Subcutaneous adipose tissue (tissue), 4 donors: ENCODE results near the gene MBNL2. TPM values are rescaled to one million over a fixed set of nuclear protein-coding genes. Genes with fewer than 3 reads are reported as not detected.

Experiments
- CTCF ChIP-seq: fragments of 450-650 bp; IDR thresholded peaks from one replicate; pipeline ENCODE4 v1.5.1; 2016; ENCODE audit warnings: low read depth, mild to moderate bottlenecking, control low read depth, antibody characterized with exemption, moderate library complexity
- total RNA-seq, 4 donors: library from RNA; depleted of rRNA; stranded (reverse); fragments of >200 nt; gene quantifications; one replicate each; pipeline ENCODE4 v1.1.0, GENCODE V29; 2016

The MBNL2 gene, protein sequence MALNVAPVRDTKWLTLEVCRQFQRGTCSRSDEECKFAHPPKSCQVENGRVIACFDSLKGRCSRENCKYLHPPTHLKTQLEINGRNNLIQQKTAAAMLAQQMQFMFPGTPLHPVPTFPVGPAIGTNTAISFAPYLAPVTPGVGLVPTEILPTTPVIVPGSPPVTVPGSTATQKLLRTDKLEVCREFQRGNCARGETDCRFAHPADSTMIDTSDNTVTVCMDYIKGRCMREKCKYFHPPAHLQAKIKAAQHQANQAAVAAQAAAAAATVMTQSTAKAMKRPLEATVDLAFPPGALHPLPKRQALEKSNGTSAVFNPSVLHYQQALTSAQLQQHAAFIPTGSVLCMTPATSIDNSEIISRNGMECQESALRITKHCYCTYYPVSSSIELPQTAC
- 100 to 1,000 TPM in 1 of 4 donors, 10 to 100 TPM in 3; 83.9 to 141 (median 91.2) TPM for total RNA-seq

DNA sequence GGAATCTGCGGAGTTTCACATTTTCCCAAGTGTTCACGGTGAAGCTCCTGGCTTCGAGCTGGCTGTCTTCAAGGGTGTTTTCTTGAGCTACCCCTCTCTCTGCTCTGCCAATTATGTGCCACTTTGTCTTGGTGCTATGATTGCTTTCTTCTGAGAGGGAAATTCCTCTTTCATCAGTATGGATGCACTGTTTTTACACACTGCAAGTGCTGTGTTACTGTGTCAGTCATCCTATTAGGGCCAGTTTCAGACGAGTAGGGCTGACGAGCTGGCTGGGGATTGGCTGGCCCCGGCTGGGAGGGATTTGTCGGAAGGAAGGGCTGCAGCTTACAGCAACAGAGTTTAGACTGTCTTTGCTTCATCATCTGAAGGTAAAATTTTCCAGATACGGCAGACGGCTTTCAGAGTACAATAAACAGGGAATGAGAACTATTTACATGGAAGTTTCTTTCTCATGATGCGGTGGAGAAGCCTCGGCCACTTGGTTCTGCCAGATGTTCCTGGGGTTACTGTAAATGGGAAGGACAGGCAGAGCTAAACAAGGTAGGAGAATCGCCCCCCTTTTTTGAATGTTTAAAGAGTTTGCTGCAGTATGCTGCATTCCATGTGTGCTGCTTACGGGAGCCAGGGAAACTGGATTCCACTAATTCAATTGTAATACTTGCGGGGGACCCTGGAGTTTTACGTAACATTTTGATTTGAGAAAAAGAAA lies at the start of gene MBNL2:
Gene MBNL2, plus strand, starts transcription at position 345 of the 712 bp plus-strand sequence. CDS start 53,903 bp downstream, outside the sequence.
- TF ChIP-seq CTCF = no peak

- no peak for TF ChIP-seq CTCF
Observed at GRCh38 chr13:97174638-97175037, 47.5 kb upstream of the MBNL2 start.

- TF ChIP-seq CTCF = no peak
Observed at GRCh38 chr13:97175041-97175440, 47.1 kb upstream of the MBNL2 start.

DNA sequence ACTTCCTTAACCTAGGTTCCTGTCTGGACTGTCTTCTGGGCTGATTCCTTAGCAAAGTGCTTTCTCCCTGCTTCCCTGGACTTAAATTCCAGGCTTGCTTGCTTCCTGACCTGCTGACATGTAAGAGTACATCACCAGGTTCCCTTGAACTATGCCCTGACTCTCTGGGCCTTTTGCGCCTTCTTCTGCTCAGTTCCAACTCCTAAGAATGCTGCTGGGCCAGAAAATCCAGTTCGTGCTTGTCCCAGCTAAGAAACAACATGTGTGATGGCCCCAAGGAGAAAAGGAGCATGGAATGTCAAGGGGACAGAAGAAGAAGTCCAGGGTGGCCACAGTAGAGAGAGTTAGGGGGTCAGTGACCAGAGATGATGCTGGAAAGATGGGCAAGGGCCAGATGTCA lies 42.6 kb upstream of the MBNL2 start:
- no peak for TF ChIP-seq CTCF

- no peak for TF ChIP-seq CTCF
Observed at GRCh38 chr13:97182111-97182890, 39.8 kb upstream of the MBNL2 start.

DNA sequence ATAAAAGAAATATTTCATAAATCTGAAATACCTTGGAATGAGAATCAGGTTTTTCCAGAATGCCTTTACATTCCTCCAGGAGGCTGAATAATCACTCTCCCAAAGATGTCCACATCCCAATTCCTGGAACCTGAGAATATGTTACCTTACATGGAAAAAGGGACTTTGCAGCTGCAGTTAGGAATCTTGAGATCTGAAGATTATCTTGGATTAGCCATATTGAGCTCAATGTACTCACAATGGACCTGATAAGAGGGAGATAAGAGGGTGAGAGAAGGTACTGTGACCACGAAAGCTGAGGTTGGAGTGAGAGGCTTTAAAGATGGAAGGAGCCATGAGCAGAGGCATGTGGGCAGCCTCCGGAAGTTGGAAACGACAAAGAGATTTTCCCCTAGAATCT lies 36.8 kb upstream of the MBNL2 start:
- TF ChIP-seq CTCF = no peak

- TF ChIP-seq CTCF = no peak
Observed at GRCh38 chr13:97185751-97186150, 36.4 kb upstream of the MBNL2 start.
